Endothelial cell of umbilical vein (primary cell): ENCODE results near the gene ANKDD1A. TPM values are rescaled to one million over a fixed set of nuclear protein-coding genes. Genes with fewer than 3 reads are reported as not detected.

Source experiments
- BruUV-seq: library from RNA; stranded (reverse); fragments of 400-500 nt; replicated peaks from 2 replicates; lab custom pipeline; 2021; lab: Mats Ljungman, UMichigan
- CTCF ChIA-PET: fragments of 300-600, 350-600 bp; sonication (Branson Sonifier 250); formaldehyde crosslinking; loops from one replicate; lab custom pipeline; 2021; ENCODE audit warnings: antibody characterized with exemption, inconsistent platforms; lab: Charles Lee
- POLR2A ChIA-PET: fragments of 300-600, 350-600 bp; sonication (Branson Sonifier 250); formaldehyde crosslinking; loops from one replicate; lab custom pipeline; 2021; ENCODE audit warnings: antibody characterized with exemption, inconsistent platforms; lab: Charles Lee
- DNase-seq: peaks from one replicate; pipeline ENCODE4 v3.0.0-alpha.2; 2011; ENCODE audit warnings: low read depth, low spot score
- FAIRE-seq: peaks from 2 replicates; lab custom pipeline; 2011; peaks lifted over from hg19 to GRCh38; lab: Jason Lieb, UNC
- H2AFZ ChIP-seq: 2 replicates; pipeline ENCODE4 v1.6.0; 2012; ENCODE audit warnings: low read depth, low read length, control low read depth, inconsistent platforms
- H3K27ac ChIP-seq: 2 replicates; pipeline ENCODE4 v1.5.1; 2011; ENCODE audit warnings: low read depth, mild to moderate bottlenecking, control low read depth, low read length, moderate library complexity; ENCODE audit not compliant: insufficient read depth
- H3K27me3 ChIP-seq, 2 experiments: 2 replicates each; pipeline versions ENCODE4 v1.6.0 to v1.6.1; 2011; ENCODE audit warnings: low read length in 2 of 2, mixed read lengths in 1 of 2; ENCODE audit not compliant: control insufficient read depth in 2 of 2, insufficient read depth in 2 of 2
- H3K36me3 ChIP-seq, 2 experiments: 2 replicates in 1 of 2; 3 replicates in 1 of 2; pipeline ENCODE4 v1.5.1; 2011; ENCODE audit warnings: low read length in 2 of 2, mild to moderate bottlenecking in 1 of 2, moderate library complexity in 1 of 2; ENCODE audit not compliant: control insufficient read depth in 2 of 2, insufficient read depth in 2 of 2; ENCODE audit errors: extremely low read depth in 1 of 2
- H3K4me1 ChIP-seq: 3 replicates; pipeline ENCODE4 v1.5.1; 2011; ENCODE audit warnings: mild to moderate bottlenecking, low read length; ENCODE audit not compliant: control insufficient read depth, insufficient read depth; ENCODE audit errors: extremely low read depth
- H3K4me2 ChIP-seq: 2 replicates; pipeline ENCODE4 v1.6.1; 2011; ENCODE audit warnings: low read length, control low read depth, mixed read lengths; ENCODE audit not compliant: insufficient read depth
- H3K4me3 ChIP-seq, 3 experiments: fragments of 200-600 bp in 1 of 3; sonication (generic), shearing (Covaris generic) in 1 of 3; replicated peaks in 1 of 3; 2 replicates each; pipeline ENCODE4 v1.5.1; 2011 to 2016; ENCODE audit warnings: control low read depth in 3 of 3, low read length in 3 of 3, mild to moderate bottlenecking in 2 of 3, inconsistent platforms in 1 of 3, low read depth in 1 of 3, moderate library complexity in 1 of 3; ENCODE audit not compliant: insufficient read depth in 1 of 3
- H3K79me2 ChIP-seq: 2 replicates; pipeline ENCODE4 v1.6.0; 2012; ENCODE audit warnings: low read length, inconsistent platforms; ENCODE audit not compliant: control insufficient read depth, insufficient read depth
- H3K9ac ChIP-seq: replicated peaks from 2 replicates; pipeline ENCODE3; 2011; ENCODE audit warnings: low read length, control low read depth; ENCODE audit not compliant: insufficient read depth; ENCODE audit errors: extremely low read depth
- H3K9me1 ChIP-seq: replicated peaks from 3 replicates; pipeline ENCODE4 v1.6.0; 2011; ENCODE audit warnings: mild to moderate bottlenecking, low read length; ENCODE audit not compliant: control insufficient read depth, insufficient read depth; ENCODE audit errors: extremely low read depth
- H3K9me3 ChIP-seq: replicated peaks from 2 replicates; pipeline ENCODE4 v1.5.1; 2012; ENCODE audit warnings: low read length, inconsistent platforms; ENCODE audit not compliant: control insufficient read depth, insufficient read depth
- H4K20me1 ChIP-seq: replicated peaks from 2 replicates; pipeline ENCODE3; 2011; ENCODE audit warnings: mild to moderate bottlenecking, low read length; ENCODE audit not compliant: control insufficient read depth, insufficient read depth; ENCODE audit errors: extremely low read depth
- CTCF ChIP-seq, 2 donors: IDR thresholded peaks; 1 replicate in 1 of 2; 2 replicates in 1 of 2; pipeline ENCODE4 v1.5.1; 2011; ENCODE audit warnings: low read length in 2 of 2, mild to moderate bottlenecking in 2 of 2, moderate library complexity in 2 of 2, control low read depth in 1 of 2, inconsistent platforms in 1 of 2, low read depth in 1 of 2; ENCODE audit not compliant: insufficient read depth in 1 of 2; ENCODE audit errors: extremely low read depth in 1 of 2
- EZH2 ChIP-seq: IDR thresholded peaks from 2 replicates; pipeline ENCODE4 v1.6.1; 2012; ENCODE audit warnings: borderline replicate concordance, low read depth, mild to moderate bottlenecking, moderate library complexity, low read length, inconsistent platforms; ENCODE audit not compliant: severe bottlenecking
- FOS ChIP-seq: IDR thresholded peaks from 2 replicates; pipeline ENCODE4 v1.6.1; 2011; ENCODE audit warnings: mild to moderate bottlenecking, low read length, moderate library complexity, borderline replicate concordance; ENCODE audit not compliant: insufficient read depth
- GATA2 ChIP-seq: IDR thresholded peaks from 2 replicates; pipeline ENCODE4 v1.7.0; 2011; ENCODE audit warnings: low read depth, mild to moderate bottlenecking, moderate library complexity, mixed read lengths, low read length; ENCODE audit not compliant: insufficient read length, insufficient read depth
- JUN ChIP-seq: IDR thresholded peaks from 2 replicates; pipeline ENCODE4 v1.6.1; 2011; ENCODE audit warnings: borderline replicate concordance, low read depth; ENCODE audit not compliant: insufficient read length, insufficient read depth
- MAX ChIP-seq: IDR thresholded peaks from 2 replicates; pipeline ENCODE4 v1.6.1; 2011; ENCODE audit not compliant: insufficient read depth, insufficient read length
- MYC ChIP-seq: IDR thresholded peaks from one replicate; pipeline ENCODE4 v1.6.1; 2011; ENCODE audit warnings: mild to moderate bottlenecking, low read depth, low read length
- POLR2A ChIP-seq: IDR thresholded peaks from 2 replicates; pipeline ENCODE4 v1.6.1; 2012; ENCODE audit warnings: low read depth, mild to moderate bottlenecking, control low read depth, low read length
- POLR2AphosphoS5 ChIP-seq: IDR thresholded peaks from 2 replicates; pipeline ENCODE4 v1.6.1; 2012; ENCODE audit warnings: low read depth, mild to moderate bottlenecking, control low read depth, low read length, moderate library complexity; ENCODE audit not compliant: insufficient read depth
- dilution Hi-C: fragments of 300-500 bp; cut with MboI; formaldehyde crosslinking; loops from one replicate; pipeline ENCODE4 v1.15.0; 2019; ENCODE audit warnings: low sequenced_read_pairs; ENCODE audit not compliant: extremely low pct_ligation_motif_present
- intact Hi-C: fragments of 100-400 bp; cut with micrococcal nuclease; formaldehyde crosslinking; loops from one replicate; pipeline ENCODE4 v1.10.0; 2022
- polyA plus RNA-seq, 4 experiments: library from polyadenylated mRNA; depleted of rRNA in 3 of 4; stranded (reverse) in 3 of 4; unstranded in 1 of 4; fragments of >200 nt; gene quantifications; 2 replicates each; pipeline versions ENCODE4 v1.2.1 to v1.2.3, GENCODE V29; 2011 to 2012; ENCODE audit warnings: missing spikeins in 1 of 4
- total RNA-seq: library from RNA; stranded (reverse); gene quantifications from 2 replicates; pipeline ENCODE4 v1.2.3, GENCODE V29; 2021

The ANKDD1A gene
- total and polyA plus RNA-seq, 2 donors (not counting 3 experiments of a cell fraction or from before 2014, with no cell fraction given), result 2.0 to 2.4 TPM

- Histone ChIP-seq H3K27me3 (no peaks in the 10 kb centered on the region), H3K9me1 (peaks cover 2% of the 10 kb centered on the region), H3K36me3 (no peaks in the 10 kb centered on the region), H2AFZ (no peak overlapping the region), H3K9me3 (no peaks in the 10 kb centered on the region), H3K79me2 (no peaks in the 10 kb centered on the region), H4K20me1 (no peaks in the 10 kb centered on the region), H3K9ac (no peak overlapping the region), H3K27ac (no peak overlapping the region), H3K4me2 (no peak overlapping the region), H3K4me3 (no peak overlapping the region), H3K4me1 (no peaks in the 10 kb centered on the region)
- CTCF ChIA-PET, result interaction anchor here (1.2 to 1.4 kb wide), 2 partner anchors 8 to 12 kb away, joined by 3 read pairs; no protein-coding TSS in a partner anchor
- POLR2A ChIA-PET, result no interaction called here
- FAIRE-seq (no peak), DNase-seq (no peak)
- TF ChIP-seq POLR2AphosphoS5, result no peak
- TF ChIP-seq EZH2, result no peak
- TF ChIP-seq JUN, result no peak
- TF ChIP-seq GATA2, result no peak
- no peak for TF ChIP-seq CTCF (IDR thresholded peaks at IDR 0.05; ENCODE audit: extremely low read depth in 1 of 2, insufficient read depth in 1 of 2, low read depth in 1 of 2, low read length in 2 of 2)
- no peak for TF ChIP-seq MYC
- no peak for TF ChIP-seq POLR2A
- TF ChIP-seq MAX, result no peak
- no peak for TF ChIP-seq FOS
- no TSS peak for BruUV-seq
- dilution Hi-C loops (no loop called here), intact Hi-C loops (no loop called here)
Observed at GRCh38 chr15:64997066-64997465, 85.4 kb downstream of the ANKDD1A start.
